Psoas muscle (tissue), 8 donors: ENCODE data around the gene LMTK3. TPM values are rescaled to one million over a fixed set of nuclear protein-coding genes. Genes with fewer than 3 reads are reported as not detected.

Experiments
- ATAC-seq, 4 donors: fragments of 200-7000 bp; cut with Tn5 transposase; one replicate each; pipeline ENCODE4 v1.9.1; 2020; ENCODE audit warnings: moderate library complexity in 3 of 4, mild to moderate bottlenecking in 2 of 4
- DNase-seq, 2 donors: peaks; one replicate each; pipeline ENCODE4 v3.0.0-alpha.2; 2020
- H3K27ac ChIP-seq: fragments of 200-600 bp; one replicate; pipeline ENCODE4 v1.8.0; 2022
- H3K27me3 ChIP-seq, 3 donors: fragments of 200-600 bp in 1 of 3; one replicate each; pipeline versions ENCODE4 v1.6.1 to v1.8.0; 2013 to 2022; ENCODE audit warnings: low read length in 2 of 3, mild to moderate bottlenecking in 2 of 3, moderate library complexity in 1 of 3; ENCODE audit not compliant: insufficient read depth in 3 of 3
- H3K36me3 ChIP-seq, 2 donors: fragments of 200-600 bp in 1 of 2; one replicate each; pipeline versions ENCODE4 v1.6.1 to v1.8.0; 2013 to 2022; ENCODE audit warnings: low read depth in 1 of 2, mild to moderate bottlenecking in 1 of 2, moderate library complexity in 1 of 2; ENCODE audit not compliant: insufficient read depth in 1 of 2
- H3K4me1 ChIP-seq: fragments of 200-600 bp; one replicate; pipeline ENCODE4 v1.8.0; 2022
- H3K4me3 ChIP-seq: fragments of 200-600 bp; one replicate; pipeline ENCODE4 v1.8.0; 2022; ENCODE audit warnings: mild to moderate bottlenecking
- H3K9me3 ChIP-seq: fragments of 200-600 bp; one replicate; pipeline ENCODE4 v1.8.0; 2022
- WGBS, 3 donors: extraction: QIAGEN DNeasy Blood & Tissue Kit; methylation state at CpG; one replicate each; pipeline versions ENCODE4 v1.1.6 to v1.1.7; 2013; 5-methylcytosine and 5-hydroxymethylcytosine counted together
- intact Hi-C, 2 donors: fragments of 100-400 bp; cut with DNase I; formaldehyde crosslinking; loops; one replicate each; pipeline versions ENCODE4 v1.11.0 to v1.14.2; 2022
- polyA plus RNA-seq, 3 donors: library from polyadenylated mRNA; stranded (reverse); fragments of 200-250 nt; gene quantifications; one replicate each; pipeline ENCODE4 v1.2.3, GENCODE V29; 2013
- total RNA-seq, 4 donors: library from RNA; stranded (reverse); fragmentation: NEBNext Ultra II Directional in 2 of 4; extraction: Animal tissue kit (Norgen Biotek cat#: 25700) in 2 of 4; gene quantifications; one replicate each; pipeline versions ENCODE4 v1.2.1 to v1.2.4, GENCODE V29; 2021 to 2023
- TF ChIP-seq, protein P1 (sequence below): fragments of 200-600 bp; IDR thresholded peaks from one replicate; pipeline ENCODE4 v1.8.0; 2022; ENCODE audit warnings: antibody characterized with exemption
- donor health status: healthy with polysubstance abuse.
- donor health status: DM: no; HTN: no; CAD: no; lungs with moderate emphysema.
- donor health status: Bipolar disorder and iron deficiency.
- donor health status: healthy.
- donor health status: DM: yes; HTN: yes; CAD: no.
- donor health status: DM: no; HTN: no; CAD: no.
- donor health status: DM: no; HTN: no; CAD: no.
- donor health status: DM: yes; HTN: yes; CAD: no.

Gene LMTK3
- total and polyA plus RNA-seq, 7 donors = 0.03 to 0.14 (median 0.06) TPM; not detected in 2

DNA sequence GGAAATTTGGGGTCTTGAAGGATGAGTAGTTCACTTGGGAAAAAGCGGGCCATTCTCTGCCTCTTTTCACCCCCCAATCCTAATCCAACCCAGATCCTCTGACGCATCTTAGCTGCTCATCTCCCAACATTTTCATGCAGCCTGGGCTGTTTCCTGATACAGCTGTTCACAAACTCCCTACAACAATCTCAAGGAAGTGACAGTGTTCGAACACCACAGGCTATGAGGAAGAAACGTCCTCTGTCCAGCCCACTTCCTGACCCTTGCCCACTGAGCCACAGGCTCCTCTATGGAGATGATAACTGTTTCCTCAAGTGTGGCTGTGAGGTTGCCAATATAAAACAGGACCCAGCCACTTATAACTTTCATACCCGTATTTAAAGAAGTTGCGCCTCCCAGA lies 16.2 kb downstream of the LMTK3 start:
- no peak for ATAC-seq
- Histone ChIP-seq H3K36me3 (no peaks in the 10 kb centered on the region), H3K27me3 (peaks cover 0 to 66% (median 23%) of the 10 kb centered on the region in 3 donors)

DNA sequence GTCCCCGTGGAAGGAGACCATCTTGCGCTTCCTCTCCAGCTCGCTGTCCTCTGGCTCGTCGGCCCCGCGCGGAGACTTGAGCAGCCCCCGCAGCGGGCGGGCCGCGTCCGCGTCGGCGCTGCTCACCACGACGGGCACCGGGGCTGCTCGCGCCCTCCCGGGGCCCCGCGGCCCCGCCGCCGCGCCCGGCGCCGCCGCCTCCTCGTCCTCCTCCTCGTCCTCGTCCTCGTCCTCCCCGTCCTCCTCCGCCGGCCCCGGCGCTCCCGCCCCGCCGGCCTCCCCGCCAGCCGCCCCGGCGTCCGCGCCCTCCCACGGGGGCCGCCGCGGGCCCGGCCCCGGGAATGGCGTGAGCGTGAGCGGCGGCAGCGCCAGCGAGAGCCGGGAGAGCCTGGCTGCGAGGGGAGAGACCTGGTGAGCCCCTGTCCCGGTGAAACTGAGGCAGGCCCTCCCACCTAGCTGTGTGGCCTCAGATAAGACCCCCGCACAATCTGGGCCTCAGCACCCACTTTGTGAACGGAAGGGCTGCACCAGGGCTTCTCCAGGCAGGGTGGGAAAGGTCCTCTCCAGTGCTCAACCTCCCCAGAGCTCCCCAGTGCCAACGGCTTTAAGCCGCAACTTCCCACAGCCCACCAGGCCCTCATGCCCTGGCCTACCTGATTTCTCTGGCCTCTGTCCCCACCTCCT lies 17.8 kb downstream of the LMTK3 start:
- peak overlapping the region; percentile 65 for H3K4me3 ChIP-seq
- no peaks in the 10 kb centered on the region for H3K36me3 ChIP-seq
- TF ChIP-seq, protein P1, sequence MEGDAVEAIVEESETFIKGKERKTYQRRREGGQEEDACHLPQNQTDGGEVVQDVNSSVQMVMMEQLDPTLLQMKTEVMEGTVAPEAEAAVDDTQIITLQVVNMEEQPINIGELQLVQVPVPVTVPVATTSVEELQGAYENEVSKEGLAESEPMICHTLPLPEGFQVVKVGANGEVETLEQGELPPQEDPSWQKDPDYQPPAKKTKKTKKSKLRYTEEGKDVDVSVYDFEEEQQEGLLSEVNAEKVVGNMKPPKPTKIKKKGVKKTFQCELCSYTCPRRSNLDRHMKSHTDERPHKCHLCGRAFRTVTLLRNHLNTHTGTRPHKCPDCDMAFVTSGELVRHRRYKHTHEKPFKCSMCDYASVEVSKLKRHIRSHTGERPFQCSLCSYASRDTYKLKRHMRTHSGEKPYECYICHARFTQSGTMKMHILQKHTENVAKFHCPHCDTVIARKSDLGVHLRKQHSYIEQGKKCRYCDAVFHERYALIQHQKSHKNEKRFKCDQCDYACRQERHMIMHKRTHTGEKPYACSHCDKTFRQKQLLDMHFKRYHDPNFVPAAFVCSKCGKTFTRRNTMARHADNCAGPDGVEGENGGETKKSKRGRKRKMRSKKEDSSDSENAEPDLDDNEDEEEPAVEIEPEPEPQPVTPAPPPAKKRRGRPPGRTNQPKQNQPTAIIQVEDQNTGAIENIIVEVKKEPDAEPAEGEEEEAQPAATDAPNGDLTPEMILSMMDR = no peak
- WGBS, 3 donors = 5 to 10% (median 5%) methylated on average over 42 to 69 of the region's 70 CpGs
- ATAC-seq = peak in 3 of 4 donors; percentile 3 to 14 (median 8)
- H3K4me1 ChIP-seq = peaks cover 8% of the 10 kb centered on the region
- H3K9me3 ChIP-seq = no peaks in the 10 kb centered on the region
- intact Hi-C loops = no loop called here
- peaks cover 0 to 58% (median 17%) of the 10 kb centered on the region in 3 donors for H3K27me3 ChIP-seq
- H3K27ac ChIP-seq = no peak overlapping the region
- no peak for DNase-seq

More for the DNA sequence above, 16.2 kb downstream of the LMTK3 start:
- Histone ChIP-seq H3K4me3 (no peak overlapping the region), H3K4me1 (peaks cover 3% of the 10 kb centered on the region), H3K9me3 (no peaks in the 10 kb centered on the region), H3K27ac (no peak overlapping the region)
- 73 to 77% (median 74%) methylated on average over 6 of the region's 6 CpGs for WGBS, 3 donors
- intact Hi-C loops = no loop called here
- DNase-seq = no peak
- TF ChIP-seq, protein P1 = no peak

DNA sequence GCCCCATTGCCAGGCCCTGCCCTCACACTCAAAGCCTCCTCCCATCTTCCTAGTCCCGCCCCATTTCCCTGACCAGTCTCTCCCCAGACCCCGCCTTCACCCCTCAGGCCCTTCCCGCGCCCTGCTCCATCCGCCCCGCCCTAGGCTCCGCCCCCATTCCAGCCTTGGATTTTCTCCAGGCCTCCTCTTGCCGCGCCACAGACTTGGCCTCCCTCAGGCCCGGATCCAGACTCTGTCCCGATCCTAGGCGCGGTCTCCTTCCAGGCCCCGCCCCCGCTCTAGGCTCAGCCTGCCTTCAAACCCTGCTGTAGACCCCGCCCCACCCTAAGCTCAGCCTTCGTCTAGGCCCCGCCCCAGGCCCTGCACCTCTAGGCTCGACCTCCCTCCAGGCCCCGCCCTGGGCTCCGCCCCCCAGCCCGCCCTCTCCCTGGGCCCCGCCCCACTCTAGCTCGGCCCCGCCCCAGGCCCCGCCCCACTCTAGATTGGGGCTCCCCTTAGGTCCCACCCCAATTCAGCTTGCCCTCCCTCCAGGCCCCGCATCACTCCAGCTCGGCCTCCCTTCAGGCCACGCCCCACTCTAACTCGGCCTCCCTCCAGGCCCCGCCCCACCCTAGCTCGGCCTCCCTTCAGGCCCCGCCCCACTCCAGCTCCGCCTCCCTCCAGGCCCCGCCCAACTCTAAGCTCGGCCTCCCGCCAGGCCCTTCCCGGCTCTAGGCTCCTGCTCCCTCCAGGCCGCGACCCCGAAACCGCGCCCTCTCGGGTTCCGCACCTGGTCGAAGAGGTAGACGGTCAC lies 18.5 kb downstream of the LMTK3 start:
- Histone ChIP-seq H3K4me1 (peaks cover 8% of the 10 kb centered on the region), H3K9me3 (no peaks in the 10 kb centered on the region), H3K4me3 (peak overlapping the region; percentile 65), H3K27ac (peak overlapping the region; percentile 53), H3K36me3 (no peaks in the 10 kb centered on the region), H3K27me3 (peaks cover 0 to 51% (median 15%) of the 10 kb centered on the region in 3 donors)
- DNase-seq (peak; percentile 91 to 94), ATAC-seq (peak; percentile 77 to 83 (median 81))
- intact Hi-C loops = no loop called here
- WGBS, 3 donors = 2 to 5% (median 3%) methylated on average over 38 to 47 of the region's 47 CpGs
- TF ChIP-seq, protein P1 = no peak

DNA sequence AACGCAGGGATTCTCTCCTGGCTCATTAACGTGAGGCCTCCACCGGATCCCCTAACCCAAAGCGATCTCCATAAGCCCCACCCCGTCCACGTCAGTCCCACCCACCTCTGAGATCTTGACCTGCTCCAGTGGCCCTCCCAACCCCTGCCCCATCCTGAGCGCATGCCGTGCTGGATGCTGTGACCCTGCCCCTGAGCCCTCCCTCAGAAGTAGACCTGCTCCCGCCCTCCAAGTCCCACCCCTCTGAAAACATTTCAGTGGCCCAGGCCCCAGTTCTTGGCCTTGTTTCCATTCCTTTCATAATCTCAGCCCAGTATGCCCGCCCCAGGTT lies 19.9 kb downstream of the LMTK3 start:
- Histone ChIP-seq H3K4me3 (no peak overlapping the region), H3K27ac (no peak overlapping the region), H3K36me3 (no peaks in the 10 kb centered on the region), H3K9me3 (no peaks in the 10 kb centered on the region), H3K27me3 (peaks cover 0 to 43% (median 14%) of the 10 kb centered on the region in 3 donors), H3K4me1 (peaks cover 8% of the 10 kb centered on the region)
- WGBS, 3 donors = 37 to 47% (median 40%) methylated on average over 10 of the region's 10 CpGs
- intact Hi-C loops = no loop called here
- no peak for ATAC-seq
- TF ChIP-seq, protein P1 = no peak
- peak in 1 of 2 donors; percentile 49 for DNase-seq
